ENCODE measurements around the gene PIP5K1B.

Gene PIP5K1B

GRCh38 chr9:69018737-69019136 lies 313.7 kb downstream of the PIP5K1B start:
- DNase-seq (ENCODE audit: low spot score): no peak
- TF ChIP-seq CTCF (IDR thresholded peaks at IDR 0.05; ENCODE audit: extremely low read depth, missing control alignments): no peak

GRCh38 chr9:69019808-69020207 lies 314.8 kb downstream of the PIP5K1B start:
- no peak for TF ChIP-seq CTCF (IDR thresholded peaks at IDR 0.05; ENCODE audit: extremely low read depth, missing control alignments)
- DNase-seq (ENCODE audit: low spot score): no peak

GRCh38 chr9:69020301-69021145 lies 315.5 kb downstream of the PIP5K1B start:
- TF ChIP-seq CTCF (IDR thresholded peaks at IDR 0.05; ENCODE audit: extremely low read depth, missing control alignments): no peak
- no peak for DNase-seq (ENCODE audit: low spot score)

GRCh38 chr9:69023650-69024049 lies 318.6 kb downstream of the PIP5K1B start:
- no peak for DNase-seq (ENCODE audit: low spot score)
- no peak for TF ChIP-seq CTCF (IDR thresholded peaks at IDR 0.05; ENCODE audit: extremely low read depth, missing control alignments)

DNA sequence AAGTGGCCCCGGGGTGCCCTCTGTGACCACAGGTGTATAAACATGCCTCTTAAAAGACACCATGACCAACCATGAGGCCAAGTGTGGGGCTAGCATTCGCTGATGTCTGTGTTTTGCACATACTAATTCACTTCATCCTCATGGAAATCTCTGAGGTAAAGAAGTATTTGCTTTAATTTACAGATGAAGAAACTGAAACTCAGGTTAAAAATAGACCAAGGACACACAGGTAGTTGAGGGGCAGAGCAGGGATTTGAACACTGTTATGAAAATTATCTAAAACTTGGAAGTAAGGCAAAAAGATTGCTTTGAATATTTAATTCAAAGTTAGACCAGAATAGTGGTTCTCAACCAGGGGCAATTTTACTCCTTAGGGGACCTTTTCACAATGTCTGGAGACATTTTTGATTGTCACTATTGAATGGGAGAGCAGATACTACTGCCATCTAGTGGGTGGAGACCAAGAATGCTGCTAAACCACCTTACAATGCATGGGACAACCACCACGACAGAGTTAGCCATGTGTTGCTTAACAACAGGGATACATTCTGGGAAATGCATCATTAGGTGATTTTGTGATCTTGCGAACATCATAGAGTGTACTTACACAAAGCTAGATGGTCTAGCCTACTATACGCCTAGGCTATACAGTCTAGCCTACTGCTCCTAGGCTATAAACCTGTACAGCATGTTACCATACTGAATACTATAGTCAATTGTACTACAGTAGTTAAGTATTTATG lies 322.5 kb downstream of the PIP5K1B start:
- DNase-seq (ENCODE audit: low spot score): peak; percentile 73
- peak; percentile 51 for TF ChIP-seq CTCF (IDR thresholded peaks at IDR 0.05; ENCODE audit: extremely low read depth, missing control alignments)

GRCh38 chr9:69028754-69029153 lies 323.7 kb downstream of the PIP5K1B start:
- no peak for DNase-seq (ENCODE audit: low spot score)
- TF ChIP-seq CTCF (IDR thresholded peaks at IDR 0.05; ENCODE audit: extremely low read depth, missing control alignments): no peak

- DNase-seq (ENCODE audit: low spot score): no peak
- no peak for TF ChIP-seq CTCF (IDR thresholded peaks at IDR 0.05; ENCODE audit: extremely low read depth, missing control alignments)
Observed at GRCh38 chr9:69029535-69029934, 324.5 kb downstream of the PIP5K1B start.
